HG02798 (cell line): ENCODE results near the gene PGK2.

Experiments
- ATAC-seq: cut with Tn5 transposase; IDR thresholded peaks from one replicate; pipeline ENCODE4 v1.9.1; 2021; ENCODE audit warnings: mild to moderate bottlenecking; ENCODE audit not compliant: unreplicated experiment, poor library complexity

PGK2 gene

DNA sequence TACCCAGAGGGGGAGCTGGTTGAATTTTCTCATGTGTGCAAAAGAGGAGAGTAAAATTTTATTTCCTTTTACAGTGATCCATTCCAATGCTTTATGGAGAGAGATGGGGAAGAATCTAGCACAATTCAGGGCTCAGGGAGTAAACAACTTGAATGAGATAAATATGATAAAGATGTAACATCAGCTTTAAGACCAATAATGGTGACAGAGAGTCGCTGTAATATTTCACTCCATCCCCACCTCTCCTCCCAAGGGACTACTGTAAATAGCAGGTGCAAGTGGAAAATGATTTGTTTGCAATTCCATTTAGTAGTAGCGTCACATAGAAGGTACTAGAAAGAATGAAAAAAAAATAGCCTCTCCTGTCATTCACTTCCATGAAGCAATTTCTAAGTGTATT, 47.7 kb downstream of the PGK2 start:
- no peak for ATAC-seq

DNA sequence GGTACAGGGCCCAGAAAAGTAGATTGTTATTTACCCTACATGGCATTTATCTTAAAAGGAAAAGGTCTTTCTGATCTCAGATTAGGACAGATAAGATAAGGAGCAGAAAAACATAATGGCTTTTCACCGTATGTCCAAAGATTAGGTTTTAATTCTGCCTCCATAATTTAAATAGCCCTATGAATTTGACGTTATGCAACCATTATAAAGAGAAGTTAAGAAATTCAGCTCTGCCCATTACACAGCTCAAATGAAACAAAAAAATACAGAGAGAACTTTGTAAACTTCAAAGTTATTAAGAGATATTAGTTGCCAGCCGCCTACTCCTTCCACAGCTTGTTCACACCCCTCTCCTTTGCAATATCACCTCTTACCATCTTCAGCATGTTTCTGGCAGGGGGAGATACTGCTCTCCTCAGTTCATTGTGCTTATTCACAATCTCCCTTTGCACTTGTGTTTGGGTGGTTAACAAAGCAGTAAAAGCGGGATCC, 51.0 kb downstream of the PGK2 start:
- ATAC-seq, result no peak
